H1 (cell line): ENCODE data around the gene ARHGAP12. TPM values are rescaled to one million over a fixed set of nuclear protein-coding genes. Genes with fewer than 3 reads are reported as not detected.

Experiments
- MAFK ChIP-seq: IDR thresholded peaks from 2 replicates; pipeline ENCODE4 v1.6.1; 2012; ENCODE audit warnings: low read depth, mild to moderate bottlenecking, improper control_type of control experiment, low read length
- RXRA ChIP-seq: IDR thresholded peaks from 2 replicates; pipeline ENCODE4 v1.6.1; 2011; ENCODE audit warnings: low read depth, mild to moderate bottlenecking, low read length, moderate library complexity; ENCODE audit not compliant: insufficient read depth
- TAF7 ChIP-seq: optimal IDR thresholded peaks from 2 replicates; pipeline ENCODE3; 2011; ENCODE audit warnings: low read depth, mild to moderate bottlenecking, inconsistent platforms, low read length, moderate library complexity, borderline replicate concordance
- polyA plus RNA-seq, 7 experiments: library from polyadenylated mRNA; depleted of rRNA in 3 of 7; stranded (reverse) in 5 of 7; unstranded in 2 of 7; fragments of >200 nt in 5 of 7; fragments of 200-250 nt in 2 of 7; gene quantifications; 1 replicate in 5 of 7; 2 replicates in 1 of 7; 4 replicates in 1 of 7; pipeline versions ENCODE4 v1.2.1 to v1.2.3, GENCODE V29; 2011 to 2013; ENCODE audit warnings: missing spikeins in 2 of 7, mixed read lengths in 2 of 7
- total RNA-seq: library from RNA; stranded (reverse); fragmentation: NEBNext Ultra II Directional; extraction: Animal tissue kit (Norgen Biotek cat#: 25700); gene quantifications from 2 replicates; pipeline ENCODE4 v1.2.1, GENCODE V29; 2021

ARHGAP12 gene
- total and polyA plus RNA-seq, 2 of the 8 experiments (the other 6 are each of a cell fraction or from before 2014, with no cell fraction given) = 10.1 to 39.0 TPM

DNA sequence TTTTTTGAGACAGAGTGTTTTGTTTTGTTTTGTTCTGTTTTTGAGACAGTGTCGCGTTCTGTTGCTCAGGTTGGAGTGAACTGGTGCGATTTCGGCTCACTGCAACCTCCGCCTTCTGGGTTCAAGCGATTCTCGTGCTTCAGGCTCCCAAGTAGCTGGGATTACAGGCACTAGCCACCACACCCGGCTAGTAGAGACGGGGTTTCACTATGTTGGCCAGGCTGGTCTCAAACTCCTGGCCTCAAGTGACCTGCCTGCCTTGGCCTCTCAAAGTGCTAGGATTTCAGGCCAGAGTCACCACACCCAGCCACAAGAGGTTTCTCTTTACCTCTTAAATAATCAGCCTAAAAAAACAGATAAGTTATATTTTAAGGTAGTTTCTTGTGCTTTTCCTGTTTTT is 8.7 kb upstream of the ARHGAP12 start (continued):
- no peak for TF ChIP-seq TAF7
- TF ChIP-seq RXRA = no peak
- no peak for TF ChIP-seq MAFK
